Gastrocnemius medialis (tissue), 4 donors: ENCODE results near the gene MTHFS.

ENCODE experiments used
- POLR2A ChIP-seq, 2 donors: fragments of 450-650 bp; IDR thresholded peaks; one replicate each; pipeline ENCODE4 v1.6.1; 2017; ENCODE audit warnings: antibody characterized with exemption in 2 of 2, mild to moderate bottlenecking in 2 of 2, moderate library complexity in 2 of 2
- TF ChIP-seq, protein P1 (sequence below), 5 experiments: fragments of 450-650 bp in 3 of 5; fragments of 200-600 bp in 2 of 5; sonication (generic) in 2 of 5; IDR thresholded peaks in 4 of 5; conservative IDR thresholded peaks in 1 of 5; 1 replicate in 4 of 5; 2 replicates in 1 of 5; pipeline ENCODE4 v1.5.1; 2016 to 2019; ENCODE audit warnings: antibody characterized with exemption in 5 of 5, mild to moderate bottlenecking in 3 of 5, moderate library complexity in 3 of 5

GRCh38 chr15:79846539-79846938 lies 50.3 kb downstream of the MTHFS start:
- TF ChIP-seq, protein P1, sequence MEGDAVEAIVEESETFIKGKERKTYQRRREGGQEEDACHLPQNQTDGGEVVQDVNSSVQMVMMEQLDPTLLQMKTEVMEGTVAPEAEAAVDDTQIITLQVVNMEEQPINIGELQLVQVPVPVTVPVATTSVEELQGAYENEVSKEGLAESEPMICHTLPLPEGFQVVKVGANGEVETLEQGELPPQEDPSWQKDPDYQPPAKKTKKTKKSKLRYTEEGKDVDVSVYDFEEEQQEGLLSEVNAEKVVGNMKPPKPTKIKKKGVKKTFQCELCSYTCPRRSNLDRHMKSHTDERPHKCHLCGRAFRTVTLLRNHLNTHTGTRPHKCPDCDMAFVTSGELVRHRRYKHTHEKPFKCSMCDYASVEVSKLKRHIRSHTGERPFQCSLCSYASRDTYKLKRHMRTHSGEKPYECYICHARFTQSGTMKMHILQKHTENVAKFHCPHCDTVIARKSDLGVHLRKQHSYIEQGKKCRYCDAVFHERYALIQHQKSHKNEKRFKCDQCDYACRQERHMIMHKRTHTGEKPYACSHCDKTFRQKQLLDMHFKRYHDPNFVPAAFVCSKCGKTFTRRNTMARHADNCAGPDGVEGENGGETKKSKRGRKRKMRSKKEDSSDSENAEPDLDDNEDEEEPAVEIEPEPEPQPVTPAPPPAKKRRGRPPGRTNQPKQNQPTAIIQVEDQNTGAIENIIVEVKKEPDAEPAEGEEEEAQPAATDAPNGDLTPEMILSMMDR (IDR thresholded peaks at IDR 0.05 in 4 of 5, conservative IDR thresholded peaks at IDR 0.05 in 1 of 5): no peak
- no peak for TF ChIP-seq POLR2A (IDR thresholded peaks at IDR 0.05)
